Gastroesophageal sphincter (tissue), 4 donors: ENCODE data around the gene RNF208. TPM values are rescaled to one million over a fixed set of nuclear protein-coding genes. Genes with fewer than 3 reads are reported as not detected.

Source experiments
- ATAC-seq: fragments of 150-250 bp; one replicate; pipeline ENCODE4 v1.9.1; 2016; ENCODE audit warnings: mild to moderate bottlenecking, moderate library complexity
- H3K27ac ChIP-seq, 4 donors: fragments of 200-600 bp; sonication (generic) in 3 of 4; 1 replicate in 3 of 4; 2 replicates in 1 of 4; pipeline ENCODE4 v1.5.1; 2016 to 2019
- H3K27me3 ChIP-seq: fragments of 200-600 bp; sonication (generic); one replicate; pipeline ENCODE4 v1.5.1; 2019
- H3K36me3 ChIP-seq, 2 donors: fragments of 200-600 bp; sonication (generic); one replicate each; pipeline ENCODE4 v1.5.1; 2019; ENCODE audit warnings: control low read depth in 1 of 2
- H3K4me1 ChIP-seq, 3 donors: fragments of 200-600 bp; sonication (generic); 1 replicate in 2 of 3; 2 replicates in 1 of 3; pipeline ENCODE4 v1.5.1; 2016 to 2019; ENCODE audit warnings: control low read depth in 2 of 3
- H3K4me3 ChIP-seq, 2 donors: fragments of 200-600 bp; sonication (generic); one replicate each; pipeline ENCODE4 v1.5.1; 2019; ENCODE audit warnings: mild to moderate bottlenecking in 1 of 2, moderate library complexity in 1 of 2
- H3K9me3 ChIP-seq, 3 donors: fragments of 200-600 bp; sonication (generic); one replicate each; pipeline ENCODE4 v1.5.1; 2017 to 2019; ENCODE audit warnings: control low read depth in 2 of 3
- CTCF ChIP-seq, 4 experiments: fragments of 200-600 bp in 2 of 4; fragments of 450-650 bp in 2 of 4; sonication (generic) in 1 of 4; IDR thresholded peaks; one replicate each; pipeline ENCODE4 v1.5.1; 2017 to 2019; ENCODE audit warnings: antibody characterized with exemption in 4 of 4, mild to moderate bottlenecking in 2 of 4, moderate library complexity in 2 of 4
- EP300 ChIP-seq: sonication (generic); formaldehyde crosslinking; IDR thresholded peaks from one replicate; pipeline ENCODE4 v1.6.1; 2017; ENCODE audit warnings: antibody characterized with exemption, mild to moderate bottlenecking
- POLR2A ChIP-seq, 2 donors: fragments of 450-650 bp; IDR thresholded peaks; one replicate each; pipeline ENCODE4 v1.6.1; 2017; ENCODE audit warnings: antibody characterized with exemption in 2 of 2, mild to moderate bottlenecking in 2 of 2, moderate library complexity in 1 of 2
- POLR2AphosphoS5 ChIP-seq: sonication (generic); formaldehyde crosslinking; IDR thresholded peaks from one replicate; pipeline ENCODE4 v1.6.1; 2017; ENCODE audit warnings: antibody characterized with exemption
- WGBS, 2 donors: methylation state at CpG; one replicate each; pipeline ENCODE4 v1.1.5; 2018; ENCODE audit warnings: low coverage in 1 of 2; 5-methylcytosine and 5-hydroxymethylcytosine counted together
- total RNA-seq, 4 donors: library from RNA; depleted of rRNA; stranded (reverse); fragments of >200 nt; gene quantifications; one replicate each; pipeline ENCODE4 v1.1.0, GENCODE V29; 2016

RNF208 gene
- total RNA-seq, 4 donors from 2014 or later: 1.6 to 5.3 (median 3.1) TPM; not detected in 1

- Histone ChIP-seq H3K27me3 (peaks cover 49% of the 10 kb centered on the region), H3K9me3 (no peaks in the 10 kb centered on the region), H3K36me3 (no peaks in the 10 kb centered on the region), H3K4me1 (peaks cover 0 to 45% (median 17%) of the 10 kb centered on the region in 3 donors), H3K27ac (no peak overlapping the region), H3K4me3 (no peak overlapping the region)
- 0% methylated on average over 1 of the region's 21 CpGs; no CpG with 5 or more reads in 1 of the 2 donors for WGBS, 2 donors
- no peak for TF ChIP-seq POLR2AphosphoS5
- no peak for TF ChIP-seq EP300
- no peak for TF ChIP-seq CTCF (IDR thresholded peaks at IDR 0.05)
- no peak for TF ChIP-seq POLR2A (IDR thresholded peaks at IDR 0.05)
- no peak for ATAC-seq
Observed at GRCh38 chr9:137225699-137226331, 3.8 kb upstream of the RNF208 start.

GRCh38 chr9:137224830-137225694, 3.0 kb upstream of the RNF208 start, which contains the start of gene CYSRT1:
Gene CYSRT1, plus strand, starts transcription at chr9:137225174. Its CDS starts 448 bp downstream, at chr9:137225622.
- H3K36me3 ChIP-seq: no peaks in the 10 kb centered on the region
- H3K27me3 ChIP-seq: peaks cover 41% of the 10 kb centered on the region
- H3K27ac ChIP-seq: peak within 1 kb of the TSS in 3 of 4 donors; percentile 87 to 94 (median 92)
- peaks cover 0 to 47% (median 17%) of the 10 kb centered on the region in 3 donors for H3K4me1 ChIP-seq
- no peaks in the 10 kb centered on the region for H3K9me3 ChIP-seq
- WGBS, 2 donors: 20% methylated on average over 1 of the region's 23 CpGs; no CpG with 5 or more reads in 1 of the 2 donors
- H3K4me3 ChIP-seq: peak within 1 kb of the TSS; percentile 64 to 79
- TF ChIP-seq CTCF (IDR thresholded peaks at IDR 0.05) (no peak), EP300 (no peak), POLR2AphosphoS5 (no peak), POLR2A (IDR thresholded peaks at IDR 0.05) (no peak)
- no peak for ATAC-seq

GRCh38 chr9:137223078-137223970, 1.3 kb upstream of the RNF208 start:
- ATAC-seq: peak; percentile 94
- Histone ChIP-seq H3K27me3 (peaks cover 24% of the 10 kb centered on the region), H3K9me3 (no peaks in the 10 kb centered on the region), H3K4me1 (peaks cover 0 to 54% (median 17%) of the 10 kb centered on the region in 3 donors), H3K4me3 (peak overlapping the region; percentile 64 to 79), H3K27ac (peak overlapping the region; percentile 75 to 94 (median 90)), H3K36me3 (no peaks in the 10 kb centered on the region)
- TF ChIP-seq CTCF (IDR thresholded peaks at IDR 0.05) (no peak), POLR2A (IDR thresholded peaks at IDR 0.05) (peak; percentile 30 to 51), EP300 (no peak), POLR2AphosphoS5 (peak; percentile 35)
- WGBS, 2 donors: 0% methylated on average over 1 of the region's 63 CpGs; no CpG with 5 or more reads in 1 of the 2 donors

GRCh38 chr9:137221506-137222111, 431 bp downstream of the RNF208 start:
- H3K27ac ChIP-seq: peak overlapping the region in 1 of 4 donors; percentile 49
- no CpG with 5 or more reads among the region's 61 CpGs for WGBS, 2 donors

More at GRCh38 chr9:137221506-137222111, 431 bp downstream of the RNF208 start:
- peaks cover 7% of the 10 kb centered on the region for H3K27me3 ChIP-seq
- no peaks in the 10 kb centered on the region for H3K9me3 ChIP-seq
- peaks cover 0 to 2% of the 10 kb centered on the region in 2 donors for H3K36me3 ChIP-seq
- peaks cover 0 to 55% (median 16%) of the 10 kb centered on the region in 3 donors for H3K4me1 ChIP-seq
- TF ChIP-seq POLR2A (IDR thresholded peaks at IDR 0.05): no peak
- TF ChIP-seq EP300: no peak
- TF ChIP-seq CTCF (IDR thresholded peaks at IDR 0.05): no peak
- TF ChIP-seq POLR2AphosphoS5: no peak
- no peak for ATAC-seq
- peak overlapping the region; percentile 14 to 79 for H3K4me3 ChIP-seq
